NCI-H1436 (cell line): ENCODE measurements around the gene ARMC5.
"Not testable (repeated sequence)": the region's sequence is repeated elsewhere in the genome, so short reads cannot be mapped to it uniquely, and the experiment has no call there.

Experiments
- DNase-seq: peaks from one replicate; lab custom pipeline; 2025; lab: John Stamatoyannopoulos, UW

ARMC5 gene

GRCh38 chr16:31499928-31500327, 40.6 kb downstream of the ARMC5 start:
- DNase-seq: no peak

GRCh38 chr16:31501226-31501965, 42.1 kb downstream of the ARMC5 start:
- no peak for DNase-seq

GRCh38 chr16:31501966-31502348, 42.7 kb downstream of the ARMC5 start:
- no peak for DNase-seq

GRCh38 chr16:31502981-31503380, 43.7 kb downstream of the ARMC5 start:
- DNase-seq: no peak

GRCh38 chr16:31503555-31503954, 44.3 kb downstream of the ARMC5 start:
- DNase-seq: not testable (repeated sequence)

- no peak for DNase-seq
Observed at GRCh38 chr16:31504159-31504558, 44.9 kb downstream of the ARMC5 start.

- no peak for DNase-seq
Observed at GRCh38 chr16:31505483-31505882, 46.2 kb downstream of the ARMC5 start.

GRCh38 chr16:31507617-31507928, 48.3 kb downstream of the ARMC5 start:
- no peak for DNase-seq

GRCh38 chr16:31507929-31508705, 48.8 kb downstream of the ARMC5 start, which contains the start of gene RUSF1:
Gene RUSF1, minus strand, starts transcription at chr16:31508391. Its CDS starts 18 bp downstream, at chr16:31508373.
- DNase-seq: peak; percentile 75

GRCh38 chr16:31508706-31509195, 49.5 kb downstream of the ARMC5 start:
- DNase-seq: no peak

GRCh38 chr16:31513126-31513525, 53.8 kb downstream of the ARMC5 start:
- DNase-seq: no peak

GRCh38 chr16:31513884-31514283, 54.6 kb downstream of the ARMC5 start:
- no peak for DNase-seq
